NCI-H1092 treated with DMSO at 0.1 percent for 48 hours (cell line): ENCODE measurements around the gene DNAJC4.

Source experiments
- DNase-seq: peaks from one replicate; lab custom pipeline; 2025; lab: John Stamatoyannopoulos, UW

Gene DNAJC4

GRCh38 chr11:64259533-64260067 lies 29.3 kb downstream of the DNAJC4 start:
- DNase-seq, result no peak

GRCh38 chr11:64260147-64260708 lies 29.9 kb downstream of the DNAJC4 start:
- DNase-seq, result no peak

- DNase-seq, result no peak
These were observed 31.3 kb downstream of the DNAJC4 start for GRCh38 chr11:64261556-64262080.

- DNase-seq, result no peak
These were observed 32.1 kb downstream of the DNAJC4 start for GRCh38 chr11:64262271-64263002.

GRCh38 chr11:64263021-64263946 lies 32.9 kb downstream of the DNAJC4 start:
- DNase-seq, result no peak

DNA sequence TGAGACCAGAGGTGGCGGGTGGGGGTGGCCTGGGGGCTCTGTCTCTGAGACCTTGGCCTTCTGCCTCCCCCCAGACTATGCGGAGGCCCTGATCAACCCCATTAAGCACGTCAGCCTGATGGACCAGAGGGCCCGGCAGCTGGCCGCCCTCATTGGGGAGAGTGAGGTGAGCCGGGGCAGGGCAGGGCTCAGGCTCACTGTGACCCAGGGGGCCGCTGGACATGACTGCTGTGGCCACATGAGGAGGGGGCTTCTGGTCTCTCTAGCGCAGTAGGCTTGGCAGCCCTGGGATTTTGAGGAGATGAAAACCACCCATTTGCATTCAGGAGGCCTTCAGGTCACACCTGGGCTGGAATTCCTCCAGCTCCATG lies 33.6 kb downstream of the DNAJC4 start:
- no peak for DNase-seq

DNA sequence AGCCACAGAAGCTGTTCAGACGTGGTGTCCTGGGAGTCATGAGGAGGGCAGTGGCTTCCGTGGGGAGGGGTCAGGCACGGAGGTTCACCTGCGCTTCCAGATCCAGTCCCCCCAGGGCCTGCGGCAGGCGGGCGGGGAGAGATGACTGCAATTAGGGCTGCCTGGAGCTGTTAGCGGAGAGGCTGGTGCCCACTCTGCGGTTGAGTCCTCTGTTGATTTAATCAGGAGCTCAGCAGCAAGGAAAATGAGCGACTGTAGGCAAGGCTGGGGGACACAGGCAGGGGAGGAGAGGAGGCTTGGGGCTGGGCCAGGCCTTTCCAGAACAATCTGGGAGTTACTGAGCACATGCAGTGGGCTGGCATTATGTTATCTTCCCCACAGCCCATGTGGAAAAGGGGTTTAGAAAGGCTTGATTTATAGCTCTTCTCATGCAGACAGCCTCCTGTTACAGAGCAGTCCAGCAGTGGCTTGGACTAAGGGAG lies 34.1 kb downstream of the DNAJC4 start:
- DNase-seq, result no peak

DNA sequence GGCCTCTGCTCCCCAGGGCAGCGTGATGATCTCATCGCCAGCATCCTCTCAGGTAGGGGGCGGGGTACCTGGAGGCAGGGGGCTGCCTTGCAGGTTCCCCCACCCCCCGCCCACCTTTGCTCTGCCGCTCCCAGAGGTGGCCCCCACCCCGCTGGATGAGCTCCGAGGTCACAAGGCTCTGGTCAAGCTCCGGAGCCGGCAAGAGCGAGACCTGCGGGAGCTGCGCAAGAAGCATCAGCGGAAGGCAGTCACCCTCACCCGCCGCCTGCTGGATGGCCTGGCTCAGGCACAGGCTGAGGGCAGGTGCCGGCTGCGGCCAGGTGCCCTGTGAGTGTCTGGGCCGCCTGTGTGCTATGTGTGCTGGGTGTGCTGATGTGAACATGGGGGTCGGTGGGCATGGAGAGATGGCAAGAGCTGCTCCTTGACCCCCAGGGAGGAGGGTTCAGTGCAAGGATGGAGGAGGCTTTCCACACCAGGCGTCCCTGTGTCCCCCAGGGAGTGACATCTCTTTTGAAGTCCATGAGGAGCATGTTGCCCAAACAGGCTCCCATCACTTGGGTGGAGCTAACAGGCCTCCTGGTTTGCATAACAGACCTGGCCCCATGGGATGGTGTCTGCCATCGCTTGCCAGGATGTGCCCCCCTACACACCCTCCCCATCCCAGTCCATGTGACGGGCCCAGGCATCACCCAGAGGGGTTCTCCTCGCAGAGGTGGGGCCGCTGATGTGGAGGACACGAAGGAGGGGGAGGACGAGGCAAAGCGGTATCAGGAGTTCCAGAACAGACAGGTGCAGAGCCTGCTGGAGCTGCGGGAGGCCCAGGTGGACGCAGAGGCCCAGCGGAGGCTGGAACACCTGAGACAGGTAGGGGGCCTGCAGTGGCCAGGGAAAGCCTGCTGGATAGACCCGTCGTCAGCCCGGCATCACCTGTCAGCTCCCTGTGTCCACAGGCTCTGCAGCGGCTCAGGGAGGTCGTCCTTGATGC lies 35.1 kb downstream of the DNAJC4 start:
- DNase-seq, result no peak

DNA sequence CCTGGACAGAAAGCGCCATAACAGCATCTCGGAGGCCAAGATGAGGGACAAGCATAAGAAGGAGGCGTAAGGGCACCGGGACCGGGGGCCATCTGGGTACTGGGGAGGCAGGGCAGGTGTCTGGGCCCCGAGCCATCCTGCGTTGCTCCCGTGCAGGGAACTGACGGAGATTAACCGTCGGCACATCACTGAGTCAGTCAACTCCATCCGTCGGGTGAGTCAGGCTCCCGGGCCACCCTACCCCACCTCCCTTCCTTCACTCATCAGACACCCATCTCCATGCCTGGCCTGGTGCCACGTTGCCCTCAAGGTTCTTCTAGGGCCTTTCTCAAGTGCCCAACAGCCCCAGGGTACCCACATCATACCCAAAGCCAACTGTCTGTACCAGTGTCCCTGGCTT lies 36.0 kb downstream of the DNAJC4 start:
- no peak for DNase-seq

GRCh38 chr11:64267207-64267945 lies 37.0 kb downstream of the DNAJC4 start:
- DNase-seq, result peak; percentile 46

- DNase-seq, result no peak
These were observed 37.9 kb downstream of the DNAJC4 start for GRCh38 chr11:64268025-64268892.

GRCh38 chr11:64268893-64269539 lies 38.7 kb downstream of the DNAJC4 start:
- no peak for DNase-seq

GRCh38 chr11:64269540-64270220 lies 39.3 kb downstream of the DNAJC4 start:
- peak; percentile 100 for DNase-seq

GRCh38 chr11:64275031-64275800 lies 44.9 kb downstream of the DNAJC4 start:
- DNase-seq, result no peak

DNA sequence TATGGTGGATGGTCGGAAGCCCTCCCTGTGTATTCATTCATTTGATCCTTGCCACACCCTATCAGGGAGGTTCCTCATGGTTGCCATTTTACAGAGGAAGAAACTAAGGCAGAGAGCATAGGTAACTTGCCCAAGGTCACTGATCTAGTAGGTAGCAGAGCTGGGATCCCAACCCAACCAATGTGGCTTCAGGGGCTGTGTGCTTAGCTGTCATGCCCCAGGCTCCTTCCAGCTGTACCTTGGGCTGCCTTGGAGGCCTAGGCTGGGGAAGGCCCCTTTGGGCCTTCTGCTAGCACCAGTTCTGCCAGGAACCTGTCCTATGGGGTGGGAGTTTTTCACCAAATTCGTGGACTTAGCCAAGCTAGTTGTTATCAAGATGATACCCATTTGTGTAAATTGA lies 45.5 kb downstream of the DNAJC4 start:
- DNase-seq, result no peak

DNA sequence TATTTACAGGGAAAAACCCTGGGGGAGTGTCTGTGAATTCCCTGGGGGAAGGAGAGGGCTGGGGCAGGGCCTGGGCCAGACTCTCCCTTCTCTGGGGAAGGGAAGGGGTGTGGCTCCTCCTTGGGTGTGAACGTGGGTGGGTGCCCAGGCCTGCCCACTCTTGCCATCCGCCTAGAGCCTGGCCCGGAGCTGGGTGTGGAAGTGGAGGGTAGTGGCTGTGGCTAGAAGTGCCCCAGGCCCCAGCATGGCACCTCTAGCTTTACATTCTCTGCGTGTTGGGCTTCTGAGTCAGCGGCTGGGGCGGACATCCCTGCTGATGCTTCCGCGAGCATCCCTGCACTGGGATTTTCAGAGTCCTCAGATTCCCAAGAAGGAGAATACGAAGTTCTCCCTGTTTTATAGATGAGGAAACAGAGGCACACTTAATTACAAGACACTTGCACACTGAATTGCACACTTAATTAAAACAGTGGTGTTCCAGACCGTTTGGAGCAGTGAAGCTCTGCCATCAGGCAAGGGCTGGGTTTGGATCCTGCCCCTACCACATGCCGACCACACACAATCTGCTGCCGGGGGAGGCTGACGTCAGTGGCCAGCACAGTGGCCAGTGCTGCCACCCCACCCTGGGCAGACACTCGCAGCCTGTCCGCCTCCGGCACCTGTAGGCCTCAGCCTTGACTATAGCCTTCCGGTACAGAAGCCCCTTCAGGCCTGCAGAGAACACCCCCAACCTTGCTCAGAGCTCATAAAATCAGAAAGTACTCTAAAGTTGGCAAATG lies 46.5 kb downstream of the DNAJC4 start:
- no peak for DNase-seq
